Measurements from ENCODE around the gene IRAK3. TPM values are rescaled to one million over a fixed set of nuclear protein-coding genes. Genes with fewer than 3 reads are reported as not detected.

The IRAK3 gene
- total and polyA plus RNA-seq, 2 experiments from 2014 or later, result 0.53 to 1.8 TPM

- Histone ChIP-seq H3K4me2 (peak overlapping the region; percentile 31), H3K4me1 (ENCODE audit: insufficient read depth) (peaks cover 22% of the 10 kb centered on the region), H2AFZ (no peak overlapping the region), H3K27me3 (ENCODE audit: insufficient read depth) (no peaks in the 10 kb centered on the region), H3K79me2 (replicated peaks; ENCODE audit: insufficient read depth) (no peaks in the 10 kb centered on the region), H3K27ac (ENCODE audit: low read depth) (no peak overlapping the region), H3F3A (replicated peaks; ENCODE audit: low read depth) (no peaks in the 10 kb centered on the region), H4K20me1 (replicated peaks; ENCODE audit: insufficient read depth) (no peaks in the 10 kb centered on the region), H3K36me3 (ENCODE audit: insufficient read depth) (no peaks in the 10 kb centered on the region), H3K9me2 (ENCODE audit: insufficient read depth) (no peaks in the 10 kb centered on the region), H3K4me3 (no peak overlapping the region)
- peaks cover 22% of the 10 kb centered on the region for H3K4me1 Mint-ChIP-seq
- H3K4me3 Mint-ChIP-seq, result no peak overlapping the region
- no peak for ATAC-seq
- peaks cover 4% of the 10 kb centered on the region; the same call in 1 of the 3 replicates for H3K9me3 Mint-ChIP-seq
- DNase-seq (ENCODE audit: low spot score), result no peak
- TF ChIP-seq, protein P1, sequence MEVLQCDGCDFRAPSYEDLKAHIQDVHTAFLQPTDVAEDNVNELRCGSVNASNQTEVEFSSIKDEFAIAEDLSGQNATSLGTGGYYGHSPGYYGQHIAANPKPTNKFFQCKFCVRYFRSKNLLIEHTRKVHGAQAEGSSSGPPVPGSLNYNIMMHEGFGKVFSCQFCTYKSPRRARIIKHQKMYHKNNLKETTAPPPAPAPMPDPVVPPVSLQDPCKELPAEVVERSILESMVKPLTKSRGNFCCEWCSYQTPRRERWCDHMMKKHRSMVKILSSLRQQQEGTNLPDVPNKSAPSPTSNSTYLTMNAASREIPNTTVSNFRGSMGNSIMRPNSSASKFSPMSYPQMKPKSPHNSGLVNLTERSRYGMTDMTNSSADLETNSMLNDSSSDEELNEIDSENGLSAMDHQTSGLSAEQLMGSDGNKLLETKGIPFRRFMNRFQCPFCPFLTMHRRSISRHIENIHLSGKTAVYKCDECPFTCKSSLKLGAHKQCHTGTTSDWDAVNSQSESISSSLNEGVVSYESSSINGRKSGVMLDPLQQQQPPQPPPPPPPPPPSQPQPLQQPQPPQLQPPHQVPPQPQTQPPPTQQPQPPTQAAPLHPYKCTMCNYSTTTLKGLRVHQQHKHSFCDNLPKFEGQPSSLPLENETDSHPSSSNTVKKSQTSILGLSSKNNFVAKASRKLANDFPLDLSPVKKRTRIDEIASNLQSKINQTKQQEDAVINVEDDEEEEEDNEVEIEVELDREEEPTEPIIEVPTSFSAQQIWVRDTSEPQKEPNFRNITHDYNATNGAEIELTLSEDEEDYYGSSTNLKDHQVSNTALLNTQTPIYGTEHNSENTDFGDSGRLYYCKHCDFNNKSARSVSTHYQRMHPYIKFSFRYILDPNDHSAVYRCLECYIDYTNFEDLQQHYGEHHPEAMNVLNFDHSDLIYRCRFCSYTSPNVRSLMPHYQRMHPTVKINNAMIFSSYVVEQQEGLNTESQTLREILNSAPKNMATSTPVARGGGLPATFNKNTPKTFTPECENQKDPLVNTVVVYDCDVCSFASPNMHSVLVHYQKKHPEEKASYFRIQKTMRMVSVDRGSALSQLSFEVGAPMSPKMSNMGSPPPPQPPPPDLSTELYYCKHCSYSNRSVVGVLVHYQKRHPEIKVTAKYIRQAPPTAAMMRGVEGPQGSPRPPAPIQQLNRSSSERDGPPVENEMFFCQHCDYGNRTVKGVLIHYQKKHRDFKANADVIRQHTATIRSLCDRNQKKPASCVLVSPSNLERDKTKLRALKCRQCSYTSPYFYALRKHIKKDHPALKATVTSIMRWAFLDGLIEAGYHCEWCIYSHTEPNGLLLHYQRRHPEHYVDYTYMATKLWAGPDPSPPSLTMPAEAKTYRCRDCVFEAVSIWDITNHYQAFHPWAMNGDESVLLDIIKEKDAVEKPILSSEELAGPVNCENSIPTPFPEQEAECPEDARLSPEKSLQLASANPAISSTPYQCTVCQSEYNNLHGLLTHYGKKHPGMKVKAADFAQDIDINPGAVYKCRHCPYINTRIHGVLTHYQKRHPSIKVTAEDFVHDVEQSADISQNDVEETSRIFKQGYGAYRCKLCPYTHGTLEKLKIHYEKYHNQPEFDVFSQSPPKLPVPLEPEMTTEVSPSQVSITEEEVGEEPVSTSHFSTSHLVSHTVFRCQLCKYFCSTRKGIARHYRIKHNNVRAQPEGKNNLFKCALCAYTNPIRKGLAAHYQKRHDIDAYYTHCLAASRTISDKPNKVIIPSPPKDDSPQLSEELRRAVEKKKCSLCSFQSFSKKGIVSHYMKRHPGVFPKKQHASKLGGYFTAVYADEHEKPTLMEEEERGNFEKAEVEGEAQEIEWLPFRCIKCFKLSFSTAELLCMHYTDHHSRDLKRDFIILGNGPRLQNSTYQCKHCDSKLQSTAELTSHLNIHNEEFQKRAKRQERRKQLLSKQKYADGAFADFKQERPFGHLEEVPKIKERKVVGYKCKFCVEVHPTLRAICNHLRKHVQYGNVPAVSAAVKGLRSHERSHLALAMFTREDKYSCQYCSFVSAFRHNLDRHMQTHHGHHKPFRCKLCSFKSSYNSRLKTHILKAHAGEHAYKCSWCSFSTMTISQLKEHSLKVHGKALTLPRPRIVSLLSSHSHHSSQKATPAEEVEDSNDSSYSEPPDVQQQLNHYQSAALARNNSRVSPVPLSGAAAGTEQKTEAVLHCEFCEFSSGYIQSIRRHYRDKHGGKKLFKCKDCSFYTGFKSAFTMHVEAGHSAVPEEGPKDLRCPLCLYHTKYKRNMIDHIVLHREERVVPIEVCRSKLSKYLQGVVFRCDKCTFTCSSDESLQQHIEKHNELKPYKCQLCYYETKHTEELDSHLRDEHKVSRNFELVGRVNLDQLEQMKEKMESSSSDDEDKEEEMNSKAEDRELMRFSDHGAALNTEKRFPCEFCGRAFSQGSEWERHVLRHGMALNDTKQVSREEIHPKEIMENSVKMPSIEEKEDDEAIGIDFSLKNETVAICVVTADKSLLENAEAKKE (CRISPR knock-in tag; IDR thresholded peaks at IDR 0.05), result no peak
- no peak for TF ChIP-seq JUNB (IDR thresholded peaks at IDR 0.05; ENCODE audit: unreplicated experiment)
- TF ChIP-seq ZNF114 (CRISPR knock-in tag; IDR thresholded peaks at IDR 0.05), result no peak
- no peak for TF ChIP-seq EZH2phosphoT487 (IDR thresholded peaks at IDR 0.05; ENCODE audit: unreplicated experiment)
- no peak for TF ChIP-seq ETS1 (IDR thresholded peaks at IDR 0.05)
- no peak for TF ChIP-seq EZH2 (IDR thresholded peaks at IDR 0.05; ENCODE audit: low read depth, unreplicated experiment)
- no peak for TF ChIP-seq POLR2AphosphoS5 (IDR thresholded peaks at IDR 0.05; ENCODE audit: low read depth)
- TF ChIP-seq ZNF331 (CRISPR knock-in tag; IDR thresholded peaks at IDR 0.05; ENCODE audit: low read depth), result no peak
- TF ChIP-seq NANOG (IDR thresholded peaks at IDR 0.05; ENCODE audit: borderline replicate concordance), result no peak
- no peak for TF ChIP-seq STAT1 (IDR thresholded peaks at IDR 0.05; ENCODE audit: unreplicated experiment)
- no peak for TF ChIP-seq CTCF (conservative IDR thresholded peaks at IDR 0.05; ENCODE audit: low read depth in 2 of 2)
- no peak for TF ChIP-seq REST (IDR thresholded peaks at IDR 0.05; ENCODE audit: unreplicated experiment)
- no peak for TF ChIP-seq CREB1 (CRISPR knock-in tag; IDR thresholded peaks at IDR 0.05; ENCODE audit: low read depth)
- peaks cover 2% of the 10 kb centered on the region for H3K27me3 Mint-ChIP-seq (ENCODE audit: insufficient read depth, low read depth, poor library complexity)
- no peak overlapping the region for H3K27ac Mint-ChIP-seq
- no peaks in the 10 kb centered on the region for H3K36me3 Mint-ChIP-seq (ENCODE audit: low read depth)
Measured at GRCh38 chr12:66196806-66197205, 7.8 kb downstream of the IRAK3 start.
